ENCODE measurements around the gene ODAD2. TPM values are rescaled to one million over a fixed set of nuclear protein-coding genes. Genes with fewer than 3 reads are reported as not detected.

Gene ODAD2
- total RNA-seq, 4 donors from 2014 or later = 2.4 to 4.7 (median 2.9) TPM; not detected in 1

GRCh38 chr10:27947540-27947939, 51.3 kb downstream of the ODAD2 start:
- no peak for TF ChIP-seq POLR2A (IDR thresholded peaks at IDR 0.05)
- Histone ChIP-seq H3K27ac (no peak overlapping the region), H3K9me3 (no peaks in the 10 kb centered on the region), H3K27me3 (no peaks in the 10 kb centered on the region), H3K4me1 (peaks cover 0 to 5% of the 10 kb centered on the region in 2 donors), H3K4me3 (no peak overlapping the region), H3K36me3 (no peaks in the 10 kb centered on the region)
- no peak for DNase-seq
- intact Hi-C loops (cut with DNase I; ENCODE audit: low total_unique reads) = no loop called here

GRCh38 chr10:27944005-27944404, 54.9 kb downstream of the ODAD2 start:
- DNase-seq = no peak
- TF ChIP-seq POLR2A (IDR thresholded peaks at IDR 0.05) = no peak
- no peak for TF ChIP-seq CTCF (IDR thresholded peaks at IDR 0.05)
- intact Hi-C loops (cut with DNase I; ENCODE audit: low total_unique reads) = no loop called here

GRCh38 chr10:27914888-27915287, 84.0 kb downstream of the ODAD2 start:
- no peak for TF ChIP-seq POLR2A (IDR thresholded peaks at IDR 0.05)
- no peak for DNase-seq
- Histone ChIP-seq H3K4me3 (no peak overlapping the region), H3K27me3 (no peaks in the 10 kb centered on the region), H3K9me3 (no peaks in the 10 kb centered on the region), H3K4me1 (no peaks in the 10 kb centered on the region), H3K36me3 (peaks cover 0 to 3% of the 10 kb centered on the region in 2 donors), H3K27ac (no peak overlapping the region)
- intact Hi-C loops (cut with DNase I; ENCODE audit: low total_unique reads) = no loop called here

More at GRCh38 chr10:27944005-27944404, 54.9 kb downstream of the ODAD2 start:
- Histone ChIP-seq H3K9me3 (no peaks in the 10 kb centered on the region), H3K4me3 (no peak overlapping the region), H3K36me3 (no peaks in the 10 kb centered on the region), H3K27ac (no peak overlapping the region), H3K4me1 (no peaks in the 10 kb centered on the region), H3K27me3 (no peaks in the 10 kb centered on the region)

- Histone ChIP-seq H3K9me3 (no peaks in the 10 kb centered on the region), H3K36me3 (no peaks in the 10 kb centered on the region), H3K27me3 (no peaks in the 10 kb centered on the region), H3K4me1 (no peaks in the 10 kb centered on the region), H3K4me3 (no peak overlapping the region), H3K27ac (no peak overlapping the region)
- no peak for TF ChIP-seq CTCF (IDR thresholded peaks at IDR 0.05)
- TF ChIP-seq POLR2A (IDR thresholded peaks at IDR 0.05) = no peak
- DNase-seq = no peak
- intact Hi-C loops (cut with DNase I; ENCODE audit: low total_unique reads) = no loop called here
Measured at GRCh38 chr10:27912231-27912630, 86.6 kb downstream of the ODAD2 start.

- Histone ChIP-seq H3K4me3 (no peak overlapping the region), H3K27ac (no peak overlapping the region), H3K36me3 (no peaks in the 10 kb centered on the region), H3K27me3 (no peaks in the 10 kb centered on the region), H3K9me3 (no peaks in the 10 kb centered on the region), H3K4me1 (no peaks in the 10 kb centered on the region)
- intact Hi-C loops (cut with DNase I; ENCODE audit: low total_unique reads) = no loop called here
- no peak for DNase-seq
- TF ChIP-seq CTCF (IDR thresholded peaks at IDR 0.05) (no peak), POLR2A (IDR thresholded peaks at IDR 0.05) (no peak)
Measured at GRCh38 chr10:27911539-27911938, 87.3 kb downstream of the ODAD2 start.

- Histone ChIP-seq H3K4me1 (no peaks in the 10 kb centered on the region), H3K36me3 (no peaks in the 10 kb centered on the region), H3K9me3 (no peaks in the 10 kb centered on the region), H3K4me3 (no peak overlapping the region), H3K27me3 (no peaks in the 10 kb centered on the region), H3K27ac (no peak overlapping the region)
- TF ChIP-seq CTCF (IDR thresholded peaks at IDR 0.05) (no peak), POLR2A (IDR thresholded peaks at IDR 0.05) (no peak)
- intact Hi-C loops (cut with DNase I; ENCODE audit: low total_unique reads) = no loop called here
- DNase-seq = no peak
Measured at GRCh38 chr10:27911011-27911410, 87.9 kb downstream of the ODAD2 start.
